Measurements from ENCODE around the gene OPA1. TPM values are rescaled to one million over a fixed set of nuclear protein-coding genes. Genes with fewer than 3 reads are reported as not detected.

The OPA1 gene
- total RNA-seq, 1 experiment from 2014 or later: 75.4 TPM

DNA sequence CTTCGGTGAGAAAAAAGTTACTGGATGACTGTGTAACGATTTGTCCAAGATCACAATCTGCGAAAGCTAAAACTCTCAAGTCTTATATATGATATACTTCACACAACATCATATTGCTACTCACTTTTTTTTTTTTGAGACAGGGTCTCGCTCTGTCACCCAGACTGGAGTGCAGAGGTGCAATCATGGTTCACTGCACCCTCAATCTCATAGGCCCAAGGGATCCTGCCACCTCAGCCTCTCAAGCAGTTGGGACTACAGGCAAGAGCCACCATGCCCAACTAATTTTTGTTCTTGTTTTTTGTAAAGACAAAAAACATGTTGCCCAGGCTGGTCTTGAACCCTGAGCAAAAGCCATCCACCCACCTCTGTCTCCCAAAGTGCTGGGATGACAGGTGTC, 32.9 kb upstream of the OPA1 start:
- no peaks in the 10 kb centered on the region for H3K9me3 ChIP-seq (ENCODE audit: control insufficient read depth, low read depth, low read length)
- H3K79me2 ChIP-seq (ENCODE audit: insufficient read depth, low read length): no peaks in the 10 kb centered on the region
- H4K20me1 ChIP-seq (ENCODE audit: control insufficient read depth, insufficient read depth, insufficient read length): no peaks in the 10 kb centered on the region
- H3K23ac ChIP-seq (ENCODE audit: insufficient read length, low read depth, low read length): no peak overlapping the region
- H3T11ph ChIP-seq (ENCODE audit: low read length): no peak overlapping the region
- H3K4me2 ChIP-seq (ENCODE audit: insufficient read depth, insufficient read length, low read length): no peak overlapping the region
- H4K8ac ChIP-seq (replicated peaks; ENCODE audit: insufficient read length, low read depth, low read length): no peak overlapping the region
- H3K27ac ChIP-seq (ENCODE audit: insufficient read length, low read depth, low read length): no peak overlapping the region
- H2BK20ac ChIP-seq (ENCODE audit: low read depth, low read length, poor library complexity, severe bottlenecking): no peak overlapping the region
- no peak overlapping the region for H3K27ac Mint-ChIP-seq
- no peaks in the 10 kb centered on the region for H3K9me3 Mint-ChIP-seq
- H3K4ac ChIP-seq (ENCODE audit: low read depth, low read length): no peak overlapping the region
- WGBS (ENCODE audit: extremely low coverage, insufficient read length, low lambda C conversion rate): no CpG with 5 or more reads among the region's 4 CpGs
- H4K91ac ChIP-seq (ENCODE audit: insufficient read length, low read depth, low read length): no peak overlapping the region
- no peak overlapping the region for H2BK12ac ChIP-seq (ENCODE audit: insufficient read length, low read depth, low read length)
- H3K79me1 ChIP-seq (ENCODE audit: insufficient read depth, low read depth, low read length, poor library complexity, severe bottlenecking): no peaks in the 10 kb centered on the region
- H2BK120ac ChIP-seq (ENCODE audit: low read depth, low read length, poor library complexity, severe bottlenecking): no peak overlapping the region
- H3K4me1 ChIP-seq (ENCODE audit: insufficient read depth, low read length): no peaks in the 10 kb centered on the region
- no peak overlapping the region for H2AK5ac ChIP-seq (ENCODE audit: insufficient read length, low read length)
- H3K56ac ChIP-seq (ENCODE audit: insufficient read length, low read depth, low read length): no peak overlapping the region
- H3K18ac ChIP-seq (ENCODE audit: insufficient read length, low read depth, low read length): no peak overlapping the region
- H3K4me3 Mint-ChIP-seq: no peak overlapping the region
- H4K5ac ChIP-seq (ENCODE audit: insufficient read length, low read depth, low read length): no peak overlapping the region
- H2BK5ac ChIP-seq (ENCODE audit: insufficient read length, low read length): no peak overlapping the region
- no peaks in the 10 kb centered on the region for H3K36me3 Mint-ChIP-seq (ENCODE audit: insufficient read depth in 1 of 3, low read depth in 3 of 3)
- H3K27me3 ChIP-seq (ENCODE audit: insufficient read depth, low read length): no peaks in the 10 kb centered on the region
- TF ChIP-seq, protein P1, sequence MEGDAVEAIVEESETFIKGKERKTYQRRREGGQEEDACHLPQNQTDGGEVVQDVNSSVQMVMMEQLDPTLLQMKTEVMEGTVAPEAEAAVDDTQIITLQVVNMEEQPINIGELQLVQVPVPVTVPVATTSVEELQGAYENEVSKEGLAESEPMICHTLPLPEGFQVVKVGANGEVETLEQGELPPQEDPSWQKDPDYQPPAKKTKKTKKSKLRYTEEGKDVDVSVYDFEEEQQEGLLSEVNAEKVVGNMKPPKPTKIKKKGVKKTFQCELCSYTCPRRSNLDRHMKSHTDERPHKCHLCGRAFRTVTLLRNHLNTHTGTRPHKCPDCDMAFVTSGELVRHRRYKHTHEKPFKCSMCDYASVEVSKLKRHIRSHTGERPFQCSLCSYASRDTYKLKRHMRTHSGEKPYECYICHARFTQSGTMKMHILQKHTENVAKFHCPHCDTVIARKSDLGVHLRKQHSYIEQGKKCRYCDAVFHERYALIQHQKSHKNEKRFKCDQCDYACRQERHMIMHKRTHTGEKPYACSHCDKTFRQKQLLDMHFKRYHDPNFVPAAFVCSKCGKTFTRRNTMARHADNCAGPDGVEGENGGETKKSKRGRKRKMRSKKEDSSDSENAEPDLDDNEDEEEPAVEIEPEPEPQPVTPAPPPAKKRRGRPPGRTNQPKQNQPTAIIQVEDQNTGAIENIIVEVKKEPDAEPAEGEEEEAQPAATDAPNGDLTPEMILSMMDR (conservative IDR thresholded peaks at IDR 0.05): no peak
- H2AFZ ChIP-seq (ENCODE audit: low read length): no peak overlapping the region
- no peak for DNase-seq
- H3K23me2 ChIP-seq (ENCODE audit: insufficient read length, low read depth, low read length, poor library complexity, severe bottlenecking): no peaks in the 10 kb centered on the region
- H3K4me1 Mint-ChIP-seq: no peaks in the 10 kb centered on the region; a peak in 2 of 4 replicates
- no peaks in the 10 kb centered on the region for H3K27me3 Mint-ChIP-seq (ENCODE audit: low read depth)
- H2BK15ac ChIP-seq (ENCODE audit: low read depth, low read length): no peak overlapping the region
- no peak overlapping the region for H3K9ac ChIP-seq (ENCODE audit: extremely low read depth, insufficient read length, low read length)
- no peak overlapping the region for H3K14ac ChIP-seq (ENCODE audit: insufficient read depth, low read length)
